ENCODE data around the gene LIPT2.

GRCh38 chr11:74468936-74469335 lies 24.6 kb downstream of the LIPT2 start:
- TF ChIP-seq POLR2AphosphoS5 (IDR thresholded peaks at IDR 0.05; ENCODE audit: borderline replicate concordance, low read depth, low read length) (no peak), EZH2 (IDR thresholded peaks at IDR 0.05) (no peak)
